ENCODE data around the gene PRICKLE3. TPM values are rescaled to one million over a fixed set of nuclear protein-coding genes. Genes with fewer than 3 reads are reported as not detected.
"Not testable (repeated sequence)": the region's sequence is repeated elsewhere in the genome, so short reads cannot be mapped to it uniquely, and the experiment has no call there.

Gene PRICKLE3
- total and polyA plus RNA-seq, 2 donors (not counting 1 experiment from before 2014, with no cell fraction given), result 2.7 to 7.4 TPM

DNA sequence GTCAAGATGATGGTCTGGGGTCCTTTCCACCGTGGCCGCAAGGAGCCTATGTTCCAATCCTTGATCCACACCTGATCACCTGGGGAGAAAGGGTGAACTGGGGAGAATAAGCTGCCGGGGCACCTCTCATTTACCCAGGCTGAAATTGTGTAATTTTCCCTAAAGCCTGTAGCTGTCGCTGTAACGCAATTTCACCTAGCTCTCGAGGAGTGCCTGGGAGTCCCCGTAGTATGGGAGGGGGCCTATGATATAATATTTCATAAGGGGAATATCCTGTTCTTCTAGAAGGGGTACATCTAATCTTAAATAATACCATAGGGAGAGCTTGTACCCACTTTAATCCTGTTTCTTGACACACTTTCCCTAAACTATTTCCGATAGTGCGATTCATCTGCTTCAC lies 43.9 kb downstream of the PRICKLE3 start:
- not testable (repeated sequence) for H3K27ac ChIP-seq (ENCODE audit: insufficient read depth, low read length); H3K4me2 ChIP-seq (ENCODE audit: extremely low read depth, insufficient read depth, low read length); DNase-seq (ENCODE audit: low read depth in 2 of 2); H3K9me3 ChIP-seq (ENCODE audit: control insufficient read depth, insufficient read depth, low read depth, low read length); H3K27me3 ChIP-seq (ENCODE audit: control insufficient read depth, insufficient read depth, low read length); H3K4me3 ChIP-seq (replicated peaks in 1 of 4; ENCODE audit: control extremely low read depth in 1 of 4, insufficient read depth in 1 of 4, low read depth in 3 of 4, low read length in 4 of 4); H2AFZ ChIP-seq (ENCODE audit: low read length); H3K79me2 ChIP-seq (ENCODE audit: control insufficient read depth, insufficient read depth, low read length); H3K36me3 ChIP-seq (ENCODE audit: control insufficient read depth, insufficient read depth, low read length); H3K4me1 ChIP-seq (ENCODE audit: control insufficient read depth, extremely low read depth, insufficient read depth, low read length); H4K20me1 ChIP-seq (ENCODE audit: control insufficient read depth, extremely low read depth, insufficient read depth, low read length); H3K9ac ChIP-seq (ENCODE audit: insufficient read depth, low read length)
- TF ChIP-seq CTCF (conservative IDR thresholded peaks at IDR 0.05 in 1 of 2, IDR thresholded peaks at IDR 0.05 in 1 of 2; ENCODE audit: low read depth in 1 of 2, low read length in 2 of 2), result peak; percentile 20 to 44

GRCh38 chrX:49139713-49140112 lies 46.5 kb downstream of the PRICKLE3 start:
- TF ChIP-seq CTCF (conservative IDR thresholded peaks at IDR 0.05 in 1 of 2, IDR thresholded peaks at IDR 0.05 in 1 of 2; ENCODE audit: low read depth in 1 of 2, low read length in 2 of 2) (no peak), EZH2 (IDR thresholded peaks at IDR 0.05; ENCODE audit: low read length, missing control alignments) (no peak)
- DNase-seq (ENCODE audit: low read depth in 2 of 2), result no peak

DNA sequence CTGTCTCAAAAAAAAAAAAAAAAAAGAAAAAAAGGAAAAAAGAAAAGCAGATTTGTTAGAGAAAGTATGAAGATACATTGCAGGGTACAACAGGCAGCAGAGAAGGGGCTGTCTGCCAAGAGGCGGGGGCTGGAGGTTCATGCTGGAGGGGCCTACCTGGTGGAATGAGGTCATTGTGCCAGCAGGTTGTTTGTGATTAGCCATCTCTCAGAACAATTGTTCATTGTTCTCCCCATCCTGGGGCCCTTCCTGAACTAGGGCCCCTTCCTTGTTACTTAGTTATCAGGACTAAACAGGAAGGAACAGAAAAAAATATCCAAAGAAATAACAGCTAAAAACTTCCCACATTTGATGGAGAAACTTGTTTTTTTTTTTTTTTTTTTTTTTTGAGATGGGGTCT lies 48.7 kb downstream of the PRICKLE3 start:
- H3K9ac ChIP-seq (ENCODE audit: insufficient read depth, low read length), result no peak overlapping the region
- DNase-seq (ENCODE audit: low read depth in 2 of 2), result no peak
- H3K27ac ChIP-seq (ENCODE audit: insufficient read depth, low read length), result no peak overlapping the region
- H3K4me2 ChIP-seq (ENCODE audit: extremely low read depth, insufficient read depth, low read length), result no peak overlapping the region
- no peaks in the 10 kb centered on the region for H3K27me3 ChIP-seq (ENCODE audit: control insufficient read depth, insufficient read depth, low read length)
- H3K79me2 ChIP-seq (ENCODE audit: control insufficient read depth, insufficient read depth, low read length), result no peaks in the 10 kb centered on the region
- no peaks in the 10 kb centered on the region for H3K9me3 ChIP-seq (ENCODE audit: control insufficient read depth, insufficient read depth, low read depth, low read length)
- TF ChIP-seq CTCF (conservative IDR thresholded peaks at IDR 0.05 in 1 of 2, IDR thresholded peaks at IDR 0.05 in 1 of 2; ENCODE audit: low read depth in 1 of 2, low read length in 2 of 2) (no peak), EZH2 (IDR thresholded peaks at IDR 0.05; ENCODE audit: low read length, missing control alignments) (no peak)
- H4K20me1 ChIP-seq (ENCODE audit: control insufficient read depth, extremely low read depth, insufficient read depth, low read length), result no peaks in the 10 kb centered on the region
- H3K4me1 ChIP-seq (ENCODE audit: control insufficient read depth, extremely low read depth, insufficient read depth, low read length), result no peaks in the 10 kb centered on the region
- no peak overlapping the region for H2AFZ ChIP-seq (ENCODE audit: low read length)
- H3K36me3 ChIP-seq (ENCODE audit: control insufficient read depth, insufficient read depth, low read length), result no peaks in the 10 kb centered on the region
- no peak overlapping the region for H3K4me3 ChIP-seq (replicated peaks in 1 of 4; ENCODE audit: control extremely low read depth in 1 of 4, insufficient read depth in 1 of 4, low read depth in 3 of 4, low read length in 4 of 4)

More at GRCh38 chrX:49139713-49140112, 46.5 kb downstream of the PRICKLE3 start:
- Histone ChIP-seq H3K27me3 (ENCODE audit: control insufficient read depth, insufficient read depth, low read length) (no peaks in the 10 kb centered on the region), H3K4me2 (ENCODE audit: extremely low read depth, insufficient read depth, low read length) (no peak overlapping the region), H4K20me1 (ENCODE audit: control insufficient read depth, extremely low read depth, insufficient read depth, low read length) (no peaks in the 10 kb centered on the region), H3K9ac (ENCODE audit: insufficient read depth, low read length) (no peak overlapping the region), H3K4me1 (ENCODE audit: control insufficient read depth, extremely low read depth, insufficient read depth, low read length) (no peaks in the 10 kb centered on the region), H2AFZ (ENCODE audit: low read length) (no peak overlapping the region), H3K79me2 (ENCODE audit: control insufficient read depth, insufficient read depth, low read length) (no peaks in the 10 kb centered on the region), H3K36me3 (ENCODE audit: control insufficient read depth, insufficient read depth, low read length) (no peaks in the 10 kb centered on the region), H3K9me3 (ENCODE audit: control insufficient read depth, insufficient read depth, low read depth, low read length) (no peaks in the 10 kb centered on the region), H3K4me3 (replicated peaks in 1 of 4; ENCODE audit: control extremely low read depth in 1 of 4, insufficient read depth in 1 of 4, low read depth in 3 of 4, low read length in 4 of 4) (no peak overlapping the region), H3K27ac (ENCODE audit: insufficient read depth, low read length) (no peak overlapping the region)

Data from fibroblast of lung (primary cell).